Measurements from ENCODE around the gene STXBP1.
"Not testable (repeated sequence)": the region's sequence is repeated elsewhere in the genome, so short reads cannot be mapped to it uniquely, and the experiment has no call there.

STXBP1 gene

DNA sequence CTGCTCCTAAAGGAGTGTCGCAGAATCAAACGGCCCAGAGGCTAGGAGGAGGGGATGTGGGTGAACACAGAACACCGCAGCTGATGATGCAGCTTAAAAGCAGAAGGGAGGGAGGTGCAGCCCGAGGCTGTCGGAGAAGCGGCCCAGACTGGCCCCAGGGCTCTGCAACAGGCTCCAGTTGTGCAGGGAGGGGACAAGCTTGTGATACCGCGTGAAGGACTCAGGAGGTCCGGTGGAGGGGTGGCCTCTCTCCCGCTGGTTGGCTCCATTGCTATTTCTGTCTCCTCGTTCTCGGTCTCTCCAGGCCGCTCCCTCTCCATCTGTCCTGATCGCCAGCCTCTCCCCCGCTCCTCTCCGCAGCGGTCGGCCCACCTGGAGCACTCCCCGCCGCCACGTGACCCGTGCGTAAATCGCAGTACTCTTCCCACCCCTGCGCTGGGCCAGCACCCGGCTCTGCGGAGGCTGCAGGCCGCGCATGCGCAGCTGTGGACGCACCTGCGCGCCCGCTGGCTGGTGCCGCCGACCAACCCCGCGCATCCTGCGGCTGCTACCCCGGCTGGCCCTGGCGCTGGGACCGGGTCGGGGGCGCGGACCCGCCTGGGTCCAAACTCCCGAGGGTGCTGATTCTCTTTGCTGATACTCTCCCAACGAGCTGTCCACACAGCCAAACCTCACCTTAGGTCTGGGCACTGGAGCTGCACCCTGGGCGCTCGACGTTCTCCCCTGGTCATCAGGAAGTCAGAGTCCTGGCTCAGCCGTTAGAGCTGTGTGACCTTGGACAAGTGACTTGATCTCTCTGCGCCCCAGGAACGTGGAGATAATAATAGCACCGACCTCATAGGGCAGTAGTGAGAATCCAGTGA, 3.7 kb upstream of the STXBP1 start:
- TF ChIP-seq, protein P1, sequence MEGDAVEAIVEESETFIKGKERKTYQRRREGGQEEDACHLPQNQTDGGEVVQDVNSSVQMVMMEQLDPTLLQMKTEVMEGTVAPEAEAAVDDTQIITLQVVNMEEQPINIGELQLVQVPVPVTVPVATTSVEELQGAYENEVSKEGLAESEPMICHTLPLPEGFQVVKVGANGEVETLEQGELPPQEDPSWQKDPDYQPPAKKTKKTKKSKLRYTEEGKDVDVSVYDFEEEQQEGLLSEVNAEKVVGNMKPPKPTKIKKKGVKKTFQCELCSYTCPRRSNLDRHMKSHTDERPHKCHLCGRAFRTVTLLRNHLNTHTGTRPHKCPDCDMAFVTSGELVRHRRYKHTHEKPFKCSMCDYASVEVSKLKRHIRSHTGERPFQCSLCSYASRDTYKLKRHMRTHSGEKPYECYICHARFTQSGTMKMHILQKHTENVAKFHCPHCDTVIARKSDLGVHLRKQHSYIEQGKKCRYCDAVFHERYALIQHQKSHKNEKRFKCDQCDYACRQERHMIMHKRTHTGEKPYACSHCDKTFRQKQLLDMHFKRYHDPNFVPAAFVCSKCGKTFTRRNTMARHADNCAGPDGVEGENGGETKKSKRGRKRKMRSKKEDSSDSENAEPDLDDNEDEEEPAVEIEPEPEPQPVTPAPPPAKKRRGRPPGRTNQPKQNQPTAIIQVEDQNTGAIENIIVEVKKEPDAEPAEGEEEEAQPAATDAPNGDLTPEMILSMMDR (IDR thresholded peaks at IDR 0.05), result no peak
- Mint-ChIP-seq H3K27me3 (ENCODE audit: low read depth, poor library complexity) (peaks cover 48% of the 10 kb centered on the region), H3K36me3 (ENCODE audit: low read depth) (no peaks in the 10 kb centered on the region), H3K4me3 (peak overlapping the region; percentile 81), H3K4me1 (peaks cover 33% of the 10 kb centered on the region), H3K9me3 (no peaks in the 10 kb centered on the region), H3K27ac (no peak overlapping the region)
- DNase-seq, result peak; percentile 82

DNA sequence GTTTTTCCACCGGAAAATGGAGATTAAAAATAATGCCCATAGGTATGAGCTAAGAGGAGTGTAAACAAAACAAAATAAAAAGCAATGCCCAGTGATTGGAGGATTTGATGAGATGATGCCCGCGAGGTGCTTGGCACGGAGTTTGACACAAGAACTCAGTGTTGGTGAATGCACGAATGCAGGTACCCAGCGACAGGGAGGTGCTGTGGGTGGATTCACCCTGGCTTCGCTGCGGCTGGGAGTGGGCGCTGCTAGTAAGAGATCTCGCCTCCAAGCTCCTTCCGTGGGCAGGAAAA, 526 bp upstream of the STXBP1 start:
- H3K4me3 Mint-ChIP-seq, result peak overlapping the region; percentile 83
- TF ChIP-seq, protein P1 (IDR thresholded peaks at IDR 0.05), result no peak
- H3K27me3 Mint-ChIP-seq (ENCODE audit: low read depth, poor library complexity), result peaks cover 65% of the 10 kb centered on the region
- no peak overlapping the region for H3K27ac Mint-ChIP-seq
- peaks cover 6% of the 10 kb centered on the region for H3K36me3 Mint-ChIP-seq (ENCODE audit: low read depth)
- DNase-seq, result no peak
- peaks cover 6% of the 10 kb centered on the region for H3K9me3 Mint-ChIP-seq
- peaks cover 40% of the 10 kb centered on the region for H3K4me1 Mint-ChIP-seq

DNA sequence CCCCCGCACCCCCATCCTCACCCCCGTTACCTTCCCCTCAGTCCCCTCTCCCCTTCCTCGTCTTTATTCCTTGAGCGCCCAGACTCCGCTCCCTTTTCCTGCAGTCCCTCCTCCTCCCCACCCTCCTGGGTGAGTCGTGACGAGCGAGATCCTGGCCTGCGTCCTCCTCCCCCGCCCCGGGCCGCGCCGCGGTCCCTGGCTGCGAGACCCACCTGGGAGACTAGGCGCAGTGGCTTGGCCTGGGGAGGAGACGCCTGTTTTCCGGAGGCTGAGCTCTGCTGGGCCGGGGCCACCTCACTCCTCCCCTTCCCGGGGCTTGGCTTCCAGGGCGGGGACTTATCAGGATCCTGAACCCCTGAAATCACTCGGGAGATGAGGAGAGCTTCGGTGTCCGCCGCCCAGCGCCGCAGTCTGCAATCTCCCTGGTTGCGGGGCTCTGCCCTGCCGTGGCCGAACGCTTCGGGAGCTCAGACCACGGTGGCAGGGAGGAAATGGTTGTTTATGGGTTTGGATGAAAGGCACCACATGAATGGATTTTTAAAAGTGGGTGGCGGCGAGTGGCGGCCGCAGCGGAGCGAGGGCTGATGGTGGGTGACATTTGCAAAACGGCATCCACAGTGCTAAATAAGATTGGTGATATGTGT, 984 bp downstream of the STXBP1 start:
- Mint-ChIP-seq H3K4me1 (peaks cover 25% of the 10 kb centered on the region), H3K9me3 (peaks cover 6% of the 10 kb centered on the region), H3K4me3 (peak overlapping the region; percentile 93), H3K36me3 (ENCODE audit: low read depth) (peaks cover 6% of the 10 kb centered on the region), H3K27me3 (ENCODE audit: low read depth, poor library complexity) (peaks cover 65% of the 10 kb centered on the region), H3K27ac (no peak overlapping the region)
- TF ChIP-seq, protein P1 (IDR thresholded peaks at IDR 0.05), result no peak
- peak; percentile 52 for DNase-seq

DNA sequence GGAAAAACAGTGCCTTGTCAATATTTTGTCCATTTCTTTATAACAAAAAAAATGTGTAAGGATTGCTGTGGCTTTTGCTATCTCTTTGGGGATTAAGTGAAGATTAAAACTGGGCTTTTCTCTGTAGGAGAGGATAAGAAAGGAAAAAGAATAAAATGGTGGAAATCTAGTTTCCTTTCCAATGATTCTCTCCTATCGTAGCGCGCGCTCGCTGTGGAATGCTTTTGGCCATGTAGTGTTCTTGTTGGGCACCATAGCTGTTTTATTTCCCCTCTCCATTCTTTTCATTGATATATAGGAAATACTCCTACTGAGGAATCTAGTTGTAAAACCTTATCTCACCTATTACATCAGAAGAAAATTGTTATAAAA, 1.5 kb downstream of the STXBP1 start:
- Mint-ChIP-seq H3K27ac (no peak overlapping the region), H3K36me3 (ENCODE audit: low read depth) (peaks cover 6% of the 10 kb centered on the region), H3K27me3 (ENCODE audit: low read depth, poor library complexity) (peaks cover 62% of the 10 kb centered on the region), H3K4me3 (peak overlapping the region; percentile 93), H3K9me3 (peaks cover 6% of the 10 kb centered on the region), H3K4me1 (peaks cover 20% of the 10 kb centered on the region)
- no peak for DNase-seq
- TF ChIP-seq, protein P1 (IDR thresholded peaks at IDR 0.05), result no peak

DNA sequence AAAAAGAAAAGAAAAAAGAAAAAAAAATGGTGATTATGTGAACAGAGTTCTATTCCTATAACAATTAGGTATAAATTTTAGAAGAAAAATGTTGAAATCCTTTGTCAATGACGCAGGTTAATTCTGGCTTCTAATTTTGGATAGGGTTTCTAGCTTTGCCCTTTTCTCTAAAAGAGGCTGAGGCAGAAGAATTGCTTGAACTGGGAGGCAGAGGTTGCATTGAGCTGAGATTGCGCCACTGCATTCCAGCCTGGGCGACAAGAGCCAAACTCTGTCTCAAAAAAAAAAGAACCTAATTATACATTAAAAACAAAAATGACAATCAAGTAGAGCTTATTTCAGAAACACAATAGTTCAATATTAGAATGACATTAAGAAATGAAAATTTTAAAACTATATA, 2.9 kb downstream of the STXBP1 start:
- H3K36me3 Mint-ChIP-seq (ENCODE audit: low read depth), result peaks cover 6% of the 10 kb centered on the region
- TF ChIP-seq, protein P1 (IDR thresholded peaks at IDR 0.05), result no peak
- DNase-seq, result no peak
- H3K27me3 Mint-ChIP-seq (ENCODE audit: low read depth, poor library complexity), result peaks cover 48% of the 10 kb centered on the region
- no peak overlapping the region for H3K27ac Mint-ChIP-seq
- H3K4me3 Mint-ChIP-seq, result no peak overlapping the region
- peaks cover 6% of the 10 kb centered on the region for H3K9me3 Mint-ChIP-seq
- H3K4me1 Mint-ChIP-seq, result peaks cover 16% of the 10 kb centered on the region

DNA sequence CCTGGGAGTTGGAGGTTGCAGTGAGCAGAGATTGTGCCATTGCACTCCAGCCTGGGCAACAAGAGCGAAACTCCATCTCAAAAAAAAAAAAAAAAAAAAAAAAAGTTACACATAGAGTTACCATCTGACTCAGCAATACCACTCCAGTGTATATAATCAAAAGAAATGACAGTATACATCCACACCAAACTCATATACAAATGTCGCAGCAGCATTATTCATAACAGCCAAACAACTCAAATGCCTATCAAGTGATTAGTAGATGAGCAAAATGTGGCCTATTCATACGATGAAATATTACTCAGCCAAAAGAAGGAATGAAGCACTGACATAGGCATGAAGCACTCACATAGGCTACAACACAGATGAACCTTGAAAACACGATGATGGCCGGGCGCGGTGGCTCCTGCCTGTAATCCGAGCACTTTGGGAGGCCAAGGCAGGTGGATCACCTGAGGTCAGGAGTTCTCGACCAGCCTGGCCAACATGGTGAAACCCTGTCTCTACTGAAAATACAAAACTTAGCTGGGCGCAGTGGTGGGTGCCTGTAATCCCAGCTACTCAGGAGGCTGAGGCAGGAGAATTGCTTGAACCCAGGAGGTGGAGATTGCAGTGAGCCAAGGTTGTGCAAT, 9.4 kb downstream of the STXBP1 start:
- not testable (repeated sequence) for H3K9me3 Mint-ChIP-seq; DNase-seq; H3K4me1 Mint-ChIP-seq; H3K36me3 Mint-ChIP-seq (ENCODE audit: low read depth); H3K4me3 Mint-ChIP-seq; H3K27me3 Mint-ChIP-seq (ENCODE audit: low read depth, poor library complexity); H3K27ac Mint-ChIP-seq
